Activated CD8-positive, alpha-beta memory T cell treated with anti-CD3 and anti-CD28 coated beads for 48 hours (primary cell): Measurements from ENCODE around the gene TFB2M.

Source experiments
- DNase-seq, 3 experiments: peaks; one replicate each; pipeline ENCODE4 v3.0.0-alpha.2; 2020; ENCODE audit warnings: low read depth in 2 of 3, low spot score in 2 of 3

The TFB2M gene

GRCh38 chr1:246554201-246554600 lies 11.9 kb downstream of the TFB2M start:
- DNase-seq: no peak

- no peak for DNase-seq
These were observed 14.0 kb downstream of the TFB2M start for GRCh38 chr1:246552110-246552509.

GRCh38 chr1:246550402-246550801 lies 15.7 kb downstream of the TFB2M start:
- DNase-seq: no peak

DNA sequence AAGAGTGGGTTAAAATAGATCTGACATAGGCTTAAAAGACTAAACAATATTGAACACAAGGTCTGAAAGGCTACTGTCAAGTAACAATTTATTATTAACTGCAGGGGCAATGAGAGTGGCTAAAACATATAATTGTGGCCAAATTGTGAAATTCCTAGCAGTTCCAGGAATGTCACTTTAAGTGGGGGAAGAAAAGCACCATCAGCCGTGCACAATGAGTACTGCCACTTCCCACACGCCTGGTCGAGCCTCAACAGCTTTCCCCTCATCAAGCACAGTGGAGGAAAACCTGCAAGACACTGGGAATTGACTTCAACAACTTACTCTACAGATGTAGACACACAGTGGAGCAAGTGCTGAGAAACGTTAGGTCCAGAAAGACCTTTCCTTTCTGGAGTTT lies 16.4 kb downstream of the TFB2M start:
- no peak for DNase-seq

GRCh38 chr1:246544001-246544400 lies 22.1 kb downstream of the TFB2M start:
- DNase-seq: no peak

DNA sequence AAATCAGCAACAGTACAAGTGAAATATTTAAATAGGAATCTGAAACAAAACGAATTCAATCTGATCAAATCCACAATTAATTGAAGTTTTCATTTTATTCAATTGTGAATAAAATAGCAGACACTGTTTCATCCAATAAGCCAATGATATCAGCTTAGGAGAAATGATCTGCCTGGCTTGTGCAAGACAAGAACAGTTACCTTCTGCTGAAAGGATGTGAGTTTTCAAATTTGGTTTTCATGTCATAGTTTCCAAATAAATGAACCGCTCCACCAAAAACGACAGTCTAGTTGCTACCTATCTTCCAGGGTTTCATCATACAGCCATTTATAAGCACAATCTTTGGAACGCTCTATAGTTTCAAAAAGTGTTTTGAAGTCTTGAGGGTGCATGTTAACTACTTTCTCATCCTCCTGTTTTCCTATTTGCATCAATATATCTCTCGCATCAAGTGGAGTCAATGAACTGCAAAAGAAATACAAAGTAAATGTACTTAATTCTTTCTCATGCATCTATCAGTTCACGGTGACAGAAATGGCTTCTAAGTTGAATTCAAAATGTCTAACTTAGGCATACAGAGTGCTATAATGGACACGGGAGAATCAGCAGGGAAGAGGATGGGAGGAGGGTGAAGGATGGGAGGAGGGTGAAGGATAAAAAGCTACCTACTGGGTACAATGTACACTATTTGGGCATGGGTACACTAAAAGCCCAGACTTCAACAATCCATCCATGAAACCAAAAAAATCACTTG lies 25.1 kb downstream of the TFB2M start:
- no peak for DNase-seq

DNA sequence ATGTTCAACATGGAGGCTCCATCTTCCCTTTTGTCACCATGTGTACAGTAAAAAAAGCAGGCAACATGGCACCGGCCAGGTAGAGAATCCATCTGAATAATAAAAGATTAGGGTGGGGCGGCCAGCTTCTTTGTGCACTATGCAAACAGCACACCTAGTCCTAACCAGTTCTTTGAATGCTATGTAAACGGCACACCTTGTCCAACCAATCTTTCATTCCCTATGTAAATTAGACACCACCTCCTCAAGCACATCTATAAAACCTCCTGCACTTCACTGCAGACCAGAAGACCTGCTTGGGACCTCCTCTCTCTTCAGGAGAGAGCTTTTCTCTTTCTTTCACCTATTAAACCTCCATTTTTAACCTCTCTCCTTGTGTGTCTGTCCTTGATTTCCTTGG lies 28.2 kb downstream of the TFB2M start:
- no peak for DNase-seq

DNA sequence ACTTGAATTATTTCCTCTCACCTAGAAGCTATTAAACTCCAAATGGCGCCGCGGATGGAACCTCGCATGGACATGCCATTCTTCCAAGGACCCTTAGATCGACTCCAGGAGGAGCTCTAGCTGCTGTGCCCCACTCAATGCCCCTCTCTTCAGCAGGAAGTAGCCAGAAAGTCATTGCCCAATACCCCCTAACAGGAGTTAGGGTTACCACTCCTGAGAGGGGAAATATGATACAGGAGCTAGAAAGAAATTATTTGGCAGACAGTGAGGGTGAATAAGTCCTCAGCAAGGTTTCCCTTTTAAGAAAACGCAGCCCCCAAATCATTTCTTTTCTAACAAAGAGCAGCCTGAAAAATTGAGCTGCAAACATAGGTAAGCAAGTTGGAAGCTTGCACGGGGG lies 28.6 kb downstream of the TFB2M start:
- no peak for DNase-seq

DNA sequence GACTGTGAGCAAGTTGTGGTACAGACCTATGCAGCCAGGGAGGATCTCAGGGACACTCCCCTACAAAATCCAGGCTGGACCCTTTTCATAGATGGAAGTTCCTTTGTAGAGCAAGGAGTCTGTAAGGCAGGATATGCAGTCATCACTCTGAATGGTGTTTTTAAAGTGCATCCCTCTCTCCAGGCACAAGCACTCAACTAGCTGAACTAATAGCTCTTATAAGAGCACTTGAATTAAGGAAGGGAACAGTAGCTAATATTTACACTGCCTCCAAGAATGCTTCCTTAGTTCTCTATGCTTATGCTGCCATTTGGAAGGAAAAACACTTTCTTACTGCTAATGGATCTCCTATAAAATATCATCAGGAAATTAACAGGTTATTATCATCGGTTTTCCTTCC lies 31.9 kb downstream of the TFB2M start:
- DNase-seq: no peak

GRCh38 chr1:246533371-246533905 lies 32.6 kb downstream of the TFB2M start:
- no peak for DNase-seq

DNA sequence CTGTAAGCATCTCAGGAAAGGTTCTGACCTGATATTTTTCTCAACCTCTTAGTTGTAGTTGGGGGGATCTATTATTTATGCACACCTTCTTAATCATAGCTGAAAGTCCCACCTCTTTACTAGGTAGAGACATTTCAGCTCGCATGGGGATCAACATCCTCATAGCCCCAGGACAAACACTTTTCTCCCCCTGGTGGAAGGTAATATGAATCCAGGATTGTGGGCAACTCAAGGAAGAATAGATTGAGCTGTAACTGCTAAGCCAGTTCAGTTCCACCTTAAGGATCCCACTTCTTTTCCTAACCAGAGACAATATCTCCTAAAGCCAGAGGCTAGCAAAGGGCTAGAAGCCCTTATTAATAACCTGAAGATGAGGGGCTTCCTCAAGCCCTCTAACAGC lies 33.5 kb downstream of the TFB2M start:
- no peak for DNase-seq

DNA sequence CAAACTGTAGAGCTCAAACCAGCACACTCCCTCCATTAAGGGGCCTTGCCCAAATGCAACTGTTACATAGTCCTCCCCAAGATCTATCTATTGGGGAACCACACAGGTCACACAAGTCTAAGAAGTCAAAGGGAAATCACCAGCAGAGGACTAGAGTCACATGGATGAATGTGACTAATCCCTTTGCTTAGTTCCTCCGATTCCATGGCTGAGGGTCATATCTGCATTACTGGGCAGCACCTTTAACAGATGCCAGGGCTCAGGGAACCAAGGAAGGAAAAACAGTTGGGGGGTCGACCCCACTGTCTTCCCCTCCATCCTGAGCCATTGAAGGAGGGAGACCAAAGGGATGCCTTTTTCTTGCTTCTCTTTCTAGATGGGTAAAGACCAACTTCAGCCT lies 35.6 kb downstream of the TFB2M start:
- no peak for DNase-seq

DNA sequence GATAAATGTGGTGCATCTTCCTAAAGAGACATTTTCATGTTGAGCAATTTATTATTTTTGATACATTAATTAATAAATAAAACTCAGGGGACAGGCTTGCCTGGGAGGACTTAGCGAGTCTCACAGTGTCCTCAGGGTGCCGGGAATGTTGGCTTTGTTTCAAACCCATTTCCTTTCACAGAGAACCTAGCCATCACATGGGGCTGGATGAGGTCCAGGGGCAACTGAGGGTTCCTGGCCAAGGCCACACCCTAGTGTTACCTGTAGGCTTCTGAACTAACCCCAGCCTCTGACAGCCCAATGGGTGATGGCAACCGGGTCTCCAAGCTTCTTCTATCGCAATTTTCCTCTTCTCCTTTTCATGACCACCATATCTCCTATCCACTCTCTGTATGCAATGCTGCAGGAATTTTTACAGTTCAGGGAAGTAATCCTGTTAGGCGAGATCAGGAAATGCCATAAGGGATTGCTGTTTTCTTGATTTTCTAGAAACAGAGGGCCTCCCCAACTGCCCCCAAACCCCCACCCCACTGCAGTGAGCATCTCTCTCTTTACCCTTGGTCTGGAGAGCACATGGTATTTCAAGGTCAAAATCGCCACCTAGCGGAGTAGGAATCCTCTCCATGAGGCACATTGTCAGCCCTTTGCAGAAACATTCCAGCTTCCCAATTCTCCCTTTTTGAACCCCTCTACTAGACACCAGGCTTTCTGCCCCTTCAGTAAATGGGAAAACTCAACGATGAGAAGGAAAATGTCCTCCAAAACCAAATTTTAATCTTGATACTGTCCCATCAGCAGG lies 36.9 kb downstream of the TFB2M start:
- DNase-seq: no peak

DNA sequence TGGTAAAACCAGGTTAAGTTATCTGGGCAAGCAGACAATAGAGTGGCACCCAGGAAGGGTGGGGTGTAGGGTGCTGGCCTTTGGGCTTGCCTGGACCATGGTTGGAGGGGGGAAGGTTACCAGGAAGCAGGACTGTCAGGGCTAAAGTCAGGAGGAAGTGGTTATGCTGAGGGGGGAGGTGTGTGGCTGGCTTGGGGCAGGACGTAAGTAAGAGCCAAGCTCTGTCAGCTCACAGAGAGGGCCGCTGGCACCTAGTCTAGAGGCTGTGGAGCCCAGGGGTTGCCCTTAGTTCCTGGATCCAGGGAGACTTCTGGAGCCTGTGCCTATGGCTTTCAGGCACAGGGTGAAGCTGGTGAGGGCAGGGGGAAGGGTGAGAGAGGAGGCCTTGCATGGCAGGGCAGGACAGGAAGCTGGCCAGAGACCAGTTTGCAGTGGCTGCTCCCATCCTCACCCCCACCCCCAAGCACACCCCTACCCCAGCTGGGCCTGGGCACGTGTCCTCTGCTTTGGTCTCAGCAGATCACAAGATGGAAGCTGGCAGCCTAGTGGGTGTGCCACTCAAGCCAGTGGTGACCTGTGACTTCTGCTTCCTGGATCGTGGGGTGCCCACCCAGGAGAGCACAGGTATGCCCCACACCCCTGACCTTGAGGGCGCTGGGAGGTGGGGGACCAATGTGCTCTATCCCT lies 38.5 kb downstream of the TFB2M start:
- no peak for DNase-seq

DNA sequence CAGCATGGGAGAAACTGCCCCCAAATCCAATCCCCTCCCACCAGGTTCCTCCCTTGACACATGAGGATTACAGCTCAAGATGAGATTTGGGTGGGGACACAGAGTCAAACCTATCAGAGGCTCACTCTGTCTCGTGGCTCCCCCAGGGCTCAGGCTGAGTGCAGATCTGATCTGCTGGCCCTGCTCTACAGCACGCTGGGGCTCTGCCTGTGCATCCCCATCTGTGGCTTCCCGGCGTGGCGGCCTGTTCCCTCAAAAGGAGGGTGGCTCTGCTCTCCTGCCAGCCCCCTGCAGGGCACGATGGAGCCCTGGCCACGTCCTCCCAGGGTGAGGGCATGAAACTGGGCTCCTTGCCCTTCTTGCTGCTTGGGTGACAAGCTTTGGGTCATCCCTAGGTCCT lies 39.1 kb downstream of the TFB2M start:
- no peak for DNase-seq

DNA sequence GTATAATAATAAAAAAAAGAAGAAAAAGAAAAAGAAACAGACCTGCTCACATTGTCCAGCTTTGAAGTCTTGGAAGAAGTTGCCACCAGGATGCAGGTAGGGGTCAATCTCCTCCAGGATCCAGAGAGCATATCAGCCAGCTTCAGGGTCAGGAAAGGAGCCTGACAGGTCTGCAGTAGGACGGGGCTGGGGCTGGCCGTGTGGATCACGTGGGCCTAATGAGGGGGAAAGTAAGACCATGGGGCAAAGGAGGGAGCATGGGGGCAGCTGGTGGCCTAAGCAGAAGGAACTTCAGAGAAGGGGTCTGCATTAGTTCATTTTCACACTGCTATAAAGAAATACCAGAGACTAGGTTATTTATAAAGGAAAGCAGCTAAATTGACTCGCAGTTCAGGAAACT lies 39.7 kb downstream of the TFB2M start:
- DNase-seq: no peak

DNA sequence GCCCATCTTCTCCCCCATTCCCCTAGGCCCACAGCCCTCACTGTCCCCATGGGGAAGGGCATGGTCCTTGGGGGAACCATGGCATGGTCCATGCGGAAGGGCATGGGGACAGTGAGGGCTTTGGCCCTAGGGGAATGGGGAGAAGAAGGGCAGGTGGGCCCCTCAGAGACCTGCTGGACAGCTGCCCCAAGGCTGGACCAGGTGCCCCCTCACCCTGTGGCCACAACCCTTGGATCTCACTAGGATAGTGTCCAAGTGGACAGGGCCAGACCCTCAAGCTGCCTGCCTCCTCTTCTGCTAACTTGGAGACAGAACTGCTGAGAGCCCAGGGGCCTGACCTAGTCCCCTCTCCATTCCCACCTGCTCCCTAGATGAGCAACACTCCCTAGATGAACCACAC lies 46.5 kb downstream of the TFB2M start:
- no peak for DNase-seq

DNA sequence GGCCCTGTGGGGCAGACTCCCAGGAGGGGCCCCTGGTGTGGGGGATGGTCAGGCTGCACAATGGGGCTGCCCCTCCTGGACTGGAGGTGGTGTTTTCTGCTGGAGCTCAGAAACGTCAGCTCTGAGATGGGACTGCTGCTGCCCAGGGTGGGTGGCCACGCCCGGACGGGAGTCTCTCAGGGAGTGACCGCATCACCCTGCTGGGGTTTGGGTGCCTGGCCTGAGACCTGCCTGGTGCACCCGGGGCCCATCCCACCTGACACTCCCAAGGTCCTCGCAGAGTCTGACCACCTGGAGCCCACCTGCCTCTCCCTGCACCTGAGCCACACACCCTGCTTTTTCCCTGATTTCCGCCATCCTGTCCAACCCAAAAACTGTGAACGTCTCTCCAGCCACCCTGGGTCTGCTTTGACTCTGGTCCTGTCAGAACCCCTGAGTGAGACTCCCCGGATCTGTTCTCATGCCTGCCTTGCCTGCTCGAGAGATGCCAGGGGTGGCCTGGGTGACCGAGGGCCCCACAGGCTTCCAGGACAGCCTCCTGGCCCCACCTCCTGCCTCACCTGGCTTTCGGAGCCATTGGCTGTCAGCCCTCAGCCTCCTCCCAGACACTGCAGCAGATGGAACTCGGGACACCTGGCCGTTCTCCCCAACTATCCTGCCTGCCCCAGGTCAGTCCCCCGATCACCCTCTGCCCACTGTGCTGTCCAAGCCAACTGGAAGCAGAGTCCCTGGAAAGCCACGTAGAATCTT lies 47.4 kb downstream of the TFB2M start:
- no peak for DNase-seq

DNA sequence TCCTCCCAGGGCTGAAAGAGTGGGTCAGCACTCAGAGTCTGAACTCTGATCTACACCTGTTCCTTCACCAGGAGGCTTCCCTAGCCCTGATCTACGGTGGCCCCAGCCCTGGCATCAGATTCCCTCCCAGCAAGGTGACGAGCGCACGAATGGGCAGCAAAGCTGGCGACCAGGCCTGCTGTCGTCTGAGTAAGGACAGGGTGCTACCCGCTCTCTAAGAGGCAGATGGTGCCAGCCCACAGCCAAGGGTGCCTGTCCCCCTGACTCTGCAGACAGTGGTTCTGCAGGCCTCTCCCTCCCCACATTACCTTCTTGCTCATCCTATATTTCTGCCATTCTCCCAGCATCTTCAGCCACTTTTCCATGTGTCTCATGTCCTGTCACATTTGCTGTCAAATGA lies 48.7 kb downstream of the TFB2M start:
- no peak for DNase-seq

DNA sequence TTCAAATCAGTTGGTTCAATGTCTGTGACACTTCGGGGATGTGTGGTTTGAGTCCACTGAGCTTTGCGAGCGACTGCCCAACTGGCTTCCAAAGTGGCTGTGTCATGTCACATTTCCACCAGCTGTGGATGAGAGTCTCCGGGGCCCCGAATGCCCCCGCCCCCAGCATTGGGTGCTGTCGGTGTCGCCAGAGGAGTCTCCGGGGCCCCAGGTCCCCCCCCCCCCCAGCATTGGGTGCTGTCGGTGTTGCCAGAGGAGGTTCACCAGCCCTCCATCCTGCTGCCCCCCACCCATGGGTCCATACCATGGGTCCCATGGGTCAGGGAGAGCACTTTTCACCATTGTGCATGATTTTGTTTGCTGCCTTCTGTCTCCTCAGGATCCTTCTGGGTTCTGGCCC lies 49.9 kb downstream of the TFB2M start:
- DNase-seq: no peak

DNA sequence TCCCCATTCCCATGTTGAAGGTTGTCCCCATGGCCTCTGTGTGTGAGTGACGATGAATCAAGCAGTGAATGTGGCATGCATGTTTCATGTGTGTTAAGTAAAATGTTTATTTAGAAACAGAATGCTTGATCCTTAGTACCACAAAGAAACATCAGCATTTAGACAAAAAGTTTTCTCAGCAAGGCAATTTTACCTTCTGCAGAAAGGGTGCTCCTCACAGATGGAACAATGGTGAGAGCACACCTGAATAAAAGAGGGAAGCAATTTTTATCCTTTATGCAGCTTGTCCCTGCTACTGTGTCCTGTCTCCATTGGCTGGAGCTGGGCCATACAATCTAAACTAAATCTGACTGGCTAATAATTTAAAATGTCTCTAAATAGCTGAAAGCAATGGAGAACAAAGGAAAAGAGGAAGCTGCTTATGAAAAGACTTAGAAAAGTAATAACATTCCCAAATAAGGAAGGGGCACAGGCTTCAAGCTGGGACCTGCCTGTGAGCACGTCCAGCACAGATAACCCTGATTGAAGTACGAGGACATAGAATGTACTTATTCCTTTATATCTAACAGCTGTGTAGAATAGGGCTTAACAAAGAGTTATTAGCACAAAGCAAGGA lies 50.6 kb downstream of the TFB2M start:
- no peak for DNase-seq
